Stomach (tissue), 4 donors: ENCODE data around the gene GH2.
"Not testable (repeated sequence)": the region's sequence is repeated elsewhere in the genome, so short reads cannot be mapped to it uniquely, and the experiment has no call there.

ENCODE experiments used
- EP300 ChIP-seq: sonication (generic); formaldehyde crosslinking; IDR thresholded peaks from one replicate; pipeline ENCODE4 v1.6.1; 2017; ENCODE audit warnings: antibody characterized with exemption
- POLR2AphosphoS5 ChIP-seq, 3 donors: sonication (generic); formaldehyde crosslinking; IDR thresholded peaks; one replicate each; pipeline ENCODE4 v1.6.1; 2016; ENCODE audit warnings: antibody characterized with exemption in 3 of 3
- TF ChIP-seq, protein P1 (sequence below), 7 experiments: fragments of 450-650 bp in 4 of 7; fragments of 200-600 bp in 3 of 7; sonication (generic) in 3 of 7; IDR thresholded peaks; one replicate each; pipeline ENCODE4 v1.5.1; 2016 to 2019; ENCODE audit warnings: antibody characterized with exemption in 7 of 7, control low read depth in 2 of 7, mild to moderate bottlenecking in 1 of 7

DNA sequence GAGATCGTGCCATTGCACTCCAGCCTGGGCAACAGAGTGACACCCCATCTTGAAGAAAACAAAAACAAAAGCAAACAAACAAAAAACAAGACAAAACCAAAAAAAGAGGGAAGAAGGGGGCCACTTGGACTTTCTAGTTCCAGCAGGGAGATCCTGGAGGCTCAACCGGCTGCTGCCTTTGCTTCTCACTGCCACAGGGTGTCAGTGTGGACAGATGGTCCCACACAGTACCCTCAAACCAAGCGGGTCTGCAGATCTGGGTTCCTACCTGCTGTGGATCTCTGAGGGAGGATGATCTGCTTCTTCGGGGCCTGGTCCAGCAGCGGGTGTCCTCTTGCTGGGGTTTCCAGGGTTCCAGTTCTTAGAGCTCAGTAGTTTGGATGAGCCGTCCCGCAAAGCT, 15.1 kb downstream of the GH2 start:
- TF ChIP-seq, protein P1, sequence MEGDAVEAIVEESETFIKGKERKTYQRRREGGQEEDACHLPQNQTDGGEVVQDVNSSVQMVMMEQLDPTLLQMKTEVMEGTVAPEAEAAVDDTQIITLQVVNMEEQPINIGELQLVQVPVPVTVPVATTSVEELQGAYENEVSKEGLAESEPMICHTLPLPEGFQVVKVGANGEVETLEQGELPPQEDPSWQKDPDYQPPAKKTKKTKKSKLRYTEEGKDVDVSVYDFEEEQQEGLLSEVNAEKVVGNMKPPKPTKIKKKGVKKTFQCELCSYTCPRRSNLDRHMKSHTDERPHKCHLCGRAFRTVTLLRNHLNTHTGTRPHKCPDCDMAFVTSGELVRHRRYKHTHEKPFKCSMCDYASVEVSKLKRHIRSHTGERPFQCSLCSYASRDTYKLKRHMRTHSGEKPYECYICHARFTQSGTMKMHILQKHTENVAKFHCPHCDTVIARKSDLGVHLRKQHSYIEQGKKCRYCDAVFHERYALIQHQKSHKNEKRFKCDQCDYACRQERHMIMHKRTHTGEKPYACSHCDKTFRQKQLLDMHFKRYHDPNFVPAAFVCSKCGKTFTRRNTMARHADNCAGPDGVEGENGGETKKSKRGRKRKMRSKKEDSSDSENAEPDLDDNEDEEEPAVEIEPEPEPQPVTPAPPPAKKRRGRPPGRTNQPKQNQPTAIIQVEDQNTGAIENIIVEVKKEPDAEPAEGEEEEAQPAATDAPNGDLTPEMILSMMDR (IDR thresholded peaks at IDR 0.05), result not testable (repeated sequence)
- not testable (repeated sequence) for TF ChIP-seq POLR2AphosphoS5 (IDR thresholded peaks at IDR 0.05); EP300
